GM23338 (cell line): ENCODE measurements around the gene XPO4. TPM values are rescaled to one million over a fixed set of nuclear protein-coding genes. Genes with fewer than 3 reads are reported as not detected.

Source experiments
- CREB1 ChIP-seq: fragments of 250-450 bp; sonication (Bioruptor Pico); IDR thresholded peaks from 2 replicates; pipeline ENCODE4 v1.5.0; 2020; ENCODE audit warnings: low read depth, mild to moderate bottlenecking, moderate library complexity
- ETS1 ChIP-seq: IDR thresholded peaks from 2 replicates; pipeline ENCODE4 v1.6.1; 2016; ENCODE audit warnings: antibody characterized with exemption
- JUNB ChIP-seq: IDR thresholded peaks from one replicate; pipeline ENCODE4 v1.6.1; 2016; ENCODE audit warnings: antibody characterized with exemption; ENCODE audit not compliant: unreplicated experiment
- POLR2AphosphoS5 ChIP-seq: IDR thresholded peaks from 2 replicates; pipeline ENCODE4 v1.6.1; 2016; ENCODE audit warnings: antibody characterized with exemption, low read depth
- REST ChIP-seq: IDR thresholded peaks from one replicate; pipeline ENCODE4 v1.6.1; 2018; ENCODE audit warnings: antibody characterized with exemption; ENCODE audit not compliant: unreplicated experiment
- ZNF114 ChIP-seq: fragments of 250-450 bp; sonication (Bioruptor Pico); IDR thresholded peaks from 2 replicates; pipeline ENCODE4 v1.5.0; 2020; ENCODE audit warnings: mild to moderate bottlenecking, moderate library complexity
- ZNF462 ChIP-seq: fragments of 250-450 bp; sonication (Bioruptor Pico); IDR thresholded peaks from 2 replicates; pipeline ENCODE4 v1.5.0; 2020; ENCODE audit warnings: mild to moderate bottlenecking, moderate library complexity
- polyA plus RNA-seq: library from polyadenylated mRNA; unstranded; fragments of >200 nt; fragmentation: Nextera tagmentation; extraction: Ambion mirVana; gene quantifications from 2 replicates; pipeline ENCODE4 v1.2.1, GENCODE V29; 2016
- total RNA-seq: library from RNA; depleted of rRNA; stranded (reverse); fragments of >200 nt; shearing (Covaris generic); gene quantifications from 2 replicates; pipeline ENCODE4 v1.2.3, GENCODE V29; 2014

The XPO4 gene
- total and polyA plus RNA-seq, 2 experiments from 2014 or later: 14.1 to 57.8 TPM

- TF ChIP-seq ZNF462 (CRISPR knock-in tag): no peak
- TF ChIP-seq ZNF114 (CRISPR knock-in tag): no peak
- no peak for TF ChIP-seq CREB1
- TF ChIP-seq REST: no peak
- no peak for TF ChIP-seq JUNB
- no peak for TF ChIP-seq ETS1
- TF ChIP-seq POLR2AphosphoS5: no peak
Observed at GRCh38 chr13:20775961-20776360, 126.6 kb downstream of the XPO4 start (continued).
